Naive thymus-derived CD4-positive, alpha-beta T cell (primary cell): ENCODE data around the gene PEDS1. TPM values are rescaled to one million over a fixed set of nuclear protein-coding genes. Genes with fewer than 3 reads are reported as not detected.
"Not testable (repeated sequence)": the region's sequence is repeated elsewhere in the genome, so short reads cannot be mapped to it uniquely, and the experiment has no call there.

ENCODE experiments used
- ATAC-seq: fragments of 150-1000 bp; cut with Tn5 transposase; 2 replicates; pipeline ENCODE4 v1.10.0; 2021; ENCODE audit warnings: mild to moderate bottlenecking, moderate library complexity
- CTCF ChIA-PET: fragments of 350-600 bp; sonication (Branson Sonifier 250); formaldehyde crosslinking; loops from one replicate; lab custom pipeline; 2021; ENCODE audit warnings: antibody characterized with exemption; lab: Charles Lee
- POLR2A ChIA-PET: fragments of 350-600 bp; sonication (Branson Sonifier 250); formaldehyde crosslinking; loops from one replicate; lab custom pipeline; 2021; ENCODE audit warnings: antibody characterized with exemption, inconsistent platforms; lab: Charles Lee
- DNase-seq, 9 donors: peaks; one replicate each; pipeline versions ENCODE4 v3.0.0 to v3.0.0-alpha.2; 2020 to 2022; ENCODE audit warnings: mixed read lengths in 1 of 9
- H3K27ac ChIP-seq: one replicate; pipeline ENCODE4 v1.7.0; 2013; ENCODE audit warnings: mild to moderate bottlenecking, low read depth, low read length, moderate library complexity
- H3K27me3 ChIP-seq, 2 donors: one replicate each; pipeline ENCODE4 v1.7.0; 2013; ENCODE audit warnings: low read length in 2 of 2, mild to moderate bottlenecking in 2 of 2, moderate library complexity in 2 of 2; ENCODE audit not compliant: control insufficient read depth in 2 of 2, insufficient read depth in 2 of 2
- H3K36me3 ChIP-seq, 3 experiments: 1 replicate in 2 of 3; 2 replicates in 1 of 3; pipeline ENCODE4 v1.7.0; 2013; ENCODE audit warnings: low read length in 3 of 3, mild to moderate bottlenecking in 3 of 3, moderate library complexity in 1 of 3; ENCODE audit not compliant: insufficient read depth in 3 of 3, control insufficient read depth in 2 of 3
- H3K4me1 ChIP-seq, 2 donors: one replicate each; pipeline ENCODE4 v1.7.0; 2013; ENCODE audit warnings: low read length in 2 of 2, mild to moderate bottlenecking in 2 of 2, moderate library complexity in 1 of 2; ENCODE audit not compliant: control insufficient read depth in 2 of 2, insufficient read depth in 2 of 2
- H3K4me3 ChIP-seq: 2 replicates; pipeline ENCODE4 v1.7.0; 2013; ENCODE audit warnings: mild to moderate bottlenecking, low read length
- H3K9me3 ChIP-seq, 3 experiments: 1 replicate in 2 of 3; 2 replicates in 1 of 3; pipeline ENCODE4 v1.7.0; 2013; ENCODE audit warnings: low read length in 3 of 3; ENCODE audit not compliant: control insufficient read depth in 2 of 3
- H3K27ac Mint-ChIP-seq, 9 donors: one replicate each; pipeline ENCODE4 v1.8.0; 2020 to 2022; ENCODE audit warnings: mixed read lengths in 9 of 9, mild to moderate bottlenecking in 8 of 9, moderate library complexity in 5 of 9, inconsistent platforms in 2 of 9
- H3K27me3 Mint-ChIP-seq, 5 donors: one replicate each; pipeline ENCODE4 v1.8.0; 2021 to 2022; ENCODE audit warnings: mixed read lengths in 5 of 5, mild to moderate bottlenecking in 1 of 5
- H3K36me3 Mint-ChIP-seq, 5 donors: one replicate each; pipeline ENCODE4 v1.8.0; 2020 to 2022; ENCODE audit warnings: mixed read lengths in 5 of 5, mild to moderate bottlenecking in 3 of 5, inconsistent platforms in 1 of 5
- H3K4me1 Mint-ChIP-seq, 7 donors: one replicate each; pipeline ENCODE4 v1.8.0; 2020 to 2022; ENCODE audit warnings: mixed read lengths in 7 of 7, mild to moderate bottlenecking in 3 of 7, inconsistent platforms in 1 of 7
- H3K4me3 Mint-ChIP-seq, 10 donors: one replicate each; pipeline ENCODE4 v1.8.0; 2020 to 2022; ENCODE audit warnings: mild to moderate bottlenecking in 10 of 10, mixed read lengths in 10 of 10, moderate library complexity in 6 of 10, inconsistent platforms in 2 of 10
- H3K9me3 Mint-ChIP-seq, 11 donors: one replicate each; pipeline ENCODE4 v1.8.0; 2020 to 2022; ENCODE audit warnings: mixed read lengths in 11 of 11, mild to moderate bottlenecking in 4 of 11, inconsistent platforms in 1 of 11, moderate library complexity in 1 of 11
- intact Hi-C, 2 donors: fragments of 100-400 bp; cut with micrococcal nuclease; formaldehyde crosslinking; loops; one replicate each; pipeline ENCODE4 v1.15.1; 2023
- polyA plus RNA-seq, 2 donors: library from polyadenylated mRNA; unstranded; fragments of 300-500 nt; fragmentation: Illumina TruSeq; gene quantifications; one replicate each; pipeline ENCODE4 v1.2.3, GENCODE V29; 2021
- total RNA-seq, 6 experiments: library from RNA in 5 of 6; stranded (reverse) in 5 of 6; gene quantifications; 1 replicate in 5 of 6; 2 replicates in 1 of 6; pipeline ENCODE4 v1.2.3 and lab custom pipeline; 2021 to 2026

Gene PEDS1
- total and polyA plus RNA-seq, 7 experiments from 2014 or later, result 16.0 to 29.3 (median 20.8) TPM

GRCh38 chr20:50135157-50135556 is 18.4 kb downstream of the PEDS1 start:
- DNase-seq, H3K4me1 ChIP-seq, intact Hi-C loops, H3K4me3 Mint-ChIP-seq, H3K27ac ChIP-seq, H3K27me3 ChIP-seq, H3K27me3 Mint-ChIP-seq, H3K4me3 ChIP-seq, ATAC-seq, H3K9me3 Mint-ChIP-seq, H3K9me3 ChIP-seq, H3K27ac Mint-ChIP-seq: not testable (repeated sequence)
- POLR2A ChIA-PET, result interaction anchor here (1.8 kb wide), 1 partner anchor 19 kb away, joined by 6 read pairs; the partner anchor contains the start of gene PEDS1
- Mint-ChIP-seq H3K36me3 (peaks cover 4 to 28% (median 10%) of the 10 kb centered on the region in 5 donors), H3K4me1 (peaks cover 15 to 32% (median 17%) of the 10 kb centered on the region in 7 donors)
- CTCF ChIA-PET, result interaction anchor here (1.3 to 1.9 kb wide), 3 partner anchors 15 to 35 kb away, joined by 5 to 7 read pairs (median 6); no protein-coding TSS in a partner anchor
- H3K36me3 ChIP-seq, result peaks cover 0 to 59% (median 3%) of the 10 kb centered on the region in 3 experiments

GRCh38 chr20:50133474-50134217 is 19.9 kb downstream of the PEDS1 start:
- Histone ChIP-seq H3K27me3 (no peaks in the 10 kb centered on the region), H3K27ac (no peak overlapping the region), H3K4me1 (no peaks in the 10 kb centered on the region), H3K36me3 (peaks cover 0 to 59% (median 5%) of the 10 kb centered on the region in 3 experiments), H3K9me3 (no peaks in the 10 kb centered on the region), H3K4me3 (no peak overlapping the region)
- peaks cover 4 to 27% (median 10%) of the 10 kb centered on the region in 5 donors for H3K36me3 Mint-ChIP-seq
- no peaks in the 10 kb centered on the region for H3K27me3 Mint-ChIP-seq
- ChIA-PET POLR2A (interaction anchor here (1.1 to 1.8 kb wide), 2 partner anchors 11 to 20 kb away, joined by 3 to 6 read pairs; partner anchors contain the start of gene PEDS1), CTCF (interaction anchor here (0.5 to 1.9 kb wide), 5 partner anchors 10 to 45 kb away, joined by 3 to 7 read pairs (median 5); no protein-coding TSS in a partner anchor)
- peak overlapping the region in 1 of 9 donors; percentile 56 for H3K27ac Mint-ChIP-seq
- peaks cover 6 to 24% (median 12%) of the 10 kb centered on the region in 7 donors for H3K4me1 Mint-ChIP-seq
- no peak for DNase-seq
- intact Hi-C loops, result no loop called here
- H3K9me3 Mint-ChIP-seq, result no peaks in the 10 kb centered on the region
- ATAC-seq, result peak; percentile 34
- H3K4me3 Mint-ChIP-seq, result no peak overlapping the region

- H3K27me3 Mint-ChIP-seq, result no peaks in the 10 kb centered on the region
- H3K36me3 Mint-ChIP-seq, result peaks cover 4 to 31% (median 10%) of the 10 kb centered on the region in 5 donors
- ATAC-seq (no peak), DNase-seq (no peak)
- ChIA-PET CTCF (interaction anchor here (0.6 to 1.3 kb wide), 2 partner anchors 12 to 46 kb away, joined by 4 read pairs; no protein-coding TSS in a partner anchor), POLR2A (interaction anchor here (1.1 kb wide), 1 partner anchor 11 kb away, joined by 3 read pairs; no protein-coding TSS in a partner anchor)
- Histone ChIP-seq H3K4me3 (no peak overlapping the region), H3K9me3 (no peaks in the 10 kb centered on the region), H3K27me3 (no peaks in the 10 kb centered on the region), H3K4me1 (no peaks in the 10 kb centered on the region), H3K27ac (no peak overlapping the region), H3K36me3 (peaks cover 0 to 59% (median 8%) of the 10 kb centered on the region in 3 experiments)
- H3K9me3 Mint-ChIP-seq, result no peaks in the 10 kb centered on the region
- intact Hi-C loops, result no loop called here
- no peak overlapping the region for H3K27ac Mint-ChIP-seq
- peaks cover 6 to 24% (median 12%) of the 10 kb centered on the region in 7 donors for H3K4me1 Mint-ChIP-seq
- H3K4me3 Mint-ChIP-seq, result no peak overlapping the region
Observed at GRCh38 chr20:50133041-50133440, 20.5 kb downstream of the PEDS1 start.

- H3K9me3 ChIP-seq, result no peaks in the 10 kb centered on the region
- Mint-ChIP-seq H3K27ac (peak overlapping the region in 6 of 9 donors; percentile 18 to 54 (median 36)), H3K36me3 (peaks cover 5 to 37% (median 13%) of the 10 kb centered on the region in 5 donors), H3K27me3 (no peaks in the 10 kb centered on the region), H3K4me3 (no peak overlapping the region), H3K9me3 (no peaks in the 10 kb centered on the region), H3K4me1 (peaks cover 2 to 12% (median 6%) of the 10 kb centered on the region in 7 donors)
- ATAC-seq, result no peak
- H3K27ac ChIP-seq, result no peak overlapping the region
- no peak overlapping the region for H3K4me3 ChIP-seq
- H3K4me1 ChIP-seq, result no peaks in the 10 kb centered on the region
- no peaks in the 10 kb centered on the region for H3K27me3 ChIP-seq
- intact Hi-C loops, result no loop called here
- ChIA-PET POLR2A (no interaction called here), CTCF (interaction anchor here (1.0 kb wide), 1 partner anchor 38 kb away, joined by 3 read pairs; no protein-coding TSS in a partner anchor)
- peaks cover 0 to 74% (median 13%) of the 10 kb centered on the region in 3 experiments for H3K36me3 ChIP-seq
- DNase-seq, result no peak
Observed at GRCh38 chr20:50130995-50131394, 22.5 kb downstream of the PEDS1 start.

DNA sequence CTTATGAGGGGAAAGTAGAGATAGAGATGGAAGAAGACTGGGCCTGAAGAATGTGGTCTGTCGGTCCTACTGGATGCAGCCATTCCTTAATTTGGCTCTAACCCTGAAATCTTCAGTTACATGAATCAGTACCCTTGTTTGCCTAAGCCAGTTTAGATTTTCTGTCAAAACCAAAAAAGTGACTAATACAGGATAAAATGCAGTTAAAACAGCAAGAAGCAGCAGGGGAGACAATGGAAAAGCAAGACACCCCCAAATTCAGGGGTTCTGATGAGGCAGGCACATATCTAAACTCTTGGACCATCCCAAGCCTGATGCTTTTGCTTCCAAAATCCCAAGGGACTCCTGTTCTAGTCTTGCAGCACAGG is 23.2 kb downstream of the PEDS1 start:
- no peaks in the 10 kb centered on the region for H3K9me3 ChIP-seq
- H3K27ac Mint-ChIP-seq, result peak overlapping the region in 6 of 9 donors; percentile 18 to 74 (median 52)
- DNase-seq, result no peak
- H3K4me3 Mint-ChIP-seq, result no peak overlapping the region
- no peaks in the 10 kb centered on the region for H3K4me1 ChIP-seq
- no peak for ATAC-seq
- POLR2A ChIA-PET, result no interaction called here
- CTCF ChIA-PET, result interaction anchor here (0.6 to 1.0 kb wide), 2 partner anchors 17 to 39 kb away, joined by 3 read pairs; no protein-coding TSS in a partner anchor
- peaks cover 6 to 35% (median 15%) of the 10 kb centered on the region in 5 donors for H3K36me3 Mint-ChIP-seq
- H3K27me3 Mint-ChIP-seq, result no peaks in the 10 kb centered on the region
- H3K27me3 ChIP-seq, result no peaks in the 10 kb centered on the region
- H3K27ac ChIP-seq, result no peak overlapping the region
- peaks cover 0 to 12% (median 5%) of the 10 kb centered on the region in 7 donors for H3K4me1 Mint-ChIP-seq
- no peaks in the 10 kb centered on the region for H3K9me3 Mint-ChIP-seq
- intact Hi-C loops, result no loop called here
- H3K4me3 ChIP-seq, result no peak overlapping the region
- H3K36me3 ChIP-seq, result peaks cover 0 to 72% (median 13%) of the 10 kb centered on the region in 3 experiments

- Histone ChIP-seq H3K4me1 (no peaks in the 10 kb centered on the region), H3K27me3 (no peaks in the 10 kb centered on the region), H3K9me3 (no peaks in the 10 kb centered on the region), H3K4me3 (no peak overlapping the region), H3K27ac (no peak overlapping the region), H3K36me3 (peaks cover 0 to 77% (median 16%) of the 10 kb centered on the region in 3 experiments)
- ATAC-seq, result peak; percentile 40
- H3K4me3 Mint-ChIP-seq, result no peak overlapping the region
- ChIA-PET CTCF (interaction anchor here (0.6 to 2.1 kb wide), 4 partner anchors 10 to 40 kb away, joined by 3 to 6 read pairs (median 4); no protein-coding TSS in a partner anchor), POLR2A (no interaction called here)
- H3K27ac Mint-ChIP-seq, result peak overlapping the region in 6 of 9 donors; percentile 18 to 74 (median 52)
- no peaks in the 10 kb centered on the region for H3K9me3 Mint-ChIP-seq
- no peak for DNase-seq
- no peaks in the 10 kb centered on the region for H3K27me3 Mint-ChIP-seq
- H3K4me1 Mint-ChIP-seq, result peaks cover 0 to 12% (median 5%) of the 10 kb centered on the region in 7 donors
- intact Hi-C loops, result no loop called here
- H3K36me3 Mint-ChIP-seq, result peaks cover 7 to 40% (median 16%) of the 10 kb centered on the region in 5 donors
Observed at GRCh38 chr20:50129662-50130355, 23.7 kb downstream of the PEDS1 start.
